Measurements from ENCODE around the gene THBS3. TPM values are rescaled to one million over a fixed set of nuclear protein-coding genes. Genes with fewer than 3 reads are reported as not detected.

THBS3 gene
- total and polyA plus RNA-seq, 2 of the 13 experiments (the other 11 are each of a cell fraction or from before 2014, with no cell fraction given): 0.86 to 3.6 TPM

DNA sequence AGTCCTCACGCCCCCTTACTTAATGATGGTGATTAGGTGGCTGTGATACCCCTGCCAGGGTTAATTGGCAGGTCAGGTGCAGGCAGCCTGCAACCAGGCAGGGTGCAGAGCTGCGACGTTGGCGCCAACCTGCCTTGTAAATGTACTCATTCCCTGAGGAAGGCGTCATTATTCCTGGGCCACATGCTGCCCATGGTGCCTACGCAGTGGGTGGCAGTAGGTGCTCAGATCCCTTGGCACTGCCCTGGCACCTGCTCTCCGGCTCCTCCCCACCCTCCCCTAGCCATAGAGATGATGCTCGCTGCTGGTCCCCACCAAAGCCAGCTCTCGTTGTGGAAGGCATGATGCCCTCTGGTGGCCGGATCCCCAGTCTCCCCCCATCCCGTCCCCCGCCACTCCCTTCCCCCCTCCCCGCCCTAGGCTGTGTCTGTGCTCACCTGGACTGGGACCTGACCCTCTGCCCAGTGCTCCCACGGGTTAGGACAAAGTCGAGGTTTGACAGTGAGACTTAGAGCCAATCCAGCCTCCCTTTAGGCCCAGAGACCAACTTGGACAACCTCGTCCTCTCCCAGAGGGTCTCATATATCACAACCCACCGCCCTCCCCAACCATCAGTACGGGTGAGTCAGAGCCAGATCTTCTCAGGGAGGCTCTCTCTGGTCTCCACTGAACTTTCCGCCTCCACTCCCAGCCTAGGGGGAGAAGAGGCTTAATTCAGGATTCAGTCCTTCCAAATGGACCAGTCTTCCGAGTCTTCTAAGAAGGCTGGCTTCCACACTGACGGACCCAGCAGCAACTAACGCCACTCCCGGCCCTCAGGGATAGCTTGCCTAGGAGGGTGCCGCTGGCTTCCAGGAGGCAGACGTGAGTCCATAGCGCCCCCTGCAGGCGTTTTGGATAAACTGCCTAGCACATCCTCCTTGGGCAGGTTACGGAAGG is 40.3 kb downstream of the THBS3 start (continued):
- no peak for TF ChIP-seq ZNF275 (CRISPR knock-in tag; IDR thresholded peaks at IDR 0.05; ENCODE audit: borderline replicate concordance)
- TF ChIP-seq ZSCAN9 (CRISPR knock-in tag; IDR thresholded peaks at IDR 0.05; ENCODE audit: borderline replicate concordance): 0 out of 2 replicates have a peak, but pooled peaks have one; percentile 31
- no peak for TF ChIP-seq ZNF841 (CRISPR knock-in tag; IDR thresholded peaks at IDR 0.05; ENCODE audit: borderline replicate concordance)
- no peak for TF ChIP-seq CEBPG (CRISPR knock-in tag; IDR thresholded peaks at IDR 0.05)
- no peak for TF ChIP-seq PLRG1 (conservative IDR thresholded peaks at IDR 0.05)
- no peak for TF ChIP-seq JUN (CRISPR knock-in tag; IDR thresholded peaks at IDR 0.05)
- TF ChIP-seq, protein P1, sequence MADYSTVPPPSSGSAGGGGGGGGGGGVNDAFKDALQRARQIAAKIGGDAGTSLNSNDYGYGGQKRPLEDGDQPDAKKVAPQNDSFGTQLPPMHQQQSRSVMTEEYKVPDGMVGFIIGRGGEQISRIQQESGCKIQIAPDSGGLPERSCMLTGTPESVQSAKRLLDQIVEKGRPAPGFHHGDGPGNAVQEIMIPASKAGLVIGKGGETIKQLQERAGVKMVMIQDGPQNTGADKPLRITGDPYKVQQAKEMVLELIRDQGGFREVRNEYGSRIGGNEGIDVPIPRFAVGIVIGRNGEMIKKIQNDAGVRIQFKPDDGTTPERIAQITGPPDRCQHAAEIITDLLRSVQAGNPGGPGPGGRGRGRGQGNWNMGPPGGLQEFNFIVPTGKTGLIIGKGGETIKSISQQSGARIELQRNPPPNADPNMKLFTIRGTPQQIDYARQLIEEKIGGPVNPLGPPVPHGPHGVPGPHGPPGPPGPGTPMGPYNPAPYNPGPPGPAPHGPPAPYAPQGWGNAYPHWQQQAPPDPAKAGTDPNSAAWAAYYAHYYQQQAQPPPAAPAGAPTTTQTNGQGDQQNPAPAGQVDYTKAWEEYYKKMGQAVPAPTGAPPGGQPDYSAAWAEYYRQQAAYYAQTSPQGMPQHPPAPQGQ (CRISPR knock-in tag; IDR thresholded peaks at IDR 0.05; ENCODE audit: borderline replicate concordance): no peak
- TF ChIP-seq, protein P2, sequence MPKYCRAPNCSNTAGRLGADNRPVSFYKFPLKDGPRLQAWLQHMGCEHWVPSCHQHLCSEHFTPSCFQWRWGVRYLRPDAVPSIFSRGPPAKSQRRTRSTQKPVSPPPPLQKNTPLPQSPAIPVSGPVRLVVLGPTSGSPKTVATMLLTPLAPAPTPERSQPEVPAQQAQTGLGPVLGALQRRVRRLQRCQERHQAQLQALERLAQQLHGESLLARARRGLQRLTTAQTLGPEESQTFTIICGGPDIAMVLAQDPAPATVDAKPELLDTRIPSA (CRISPR knock-in tag; IDR thresholded peaks at IDR 0.05; ENCODE audit: borderline replicate concordance): no peak
- no peak for TF ChIP-seq ZNF598 (CRISPR knock-in tag; IDR thresholded peaks at IDR 0.05; ENCODE audit: borderline replicate concordance)
- no peak for TF ChIP-seq ZNF326 (CRISPR knock-in tag; IDR thresholded peaks at IDR 0.05; ENCODE audit: borderline replicate concordance)
- no peak for TF ChIP-seq IKZF4 (CRISPR knock-in tag; IDR thresholded peaks at IDR 0.05; ENCODE audit: borderline replicate concordance, low read depth, not compliant biosample characterization)
- 0 out of 2 replicates have a peak, but pooled peaks have one; percentile 31 for TF ChIP-seq IRF2 (CRISPR knock-in tag; IDR thresholded peaks at IDR 0.05)
- TF ChIP-seq PTBP1 (IDR thresholded peaks at IDR 0.05; ENCODE audit: low read depth, low read length, poor library complexity, severe bottlenecking): no peak
- TF ChIP-seq SAP130 (CRISPR knock-in tag; IDR thresholded peaks at IDR 0.05; ENCODE audit: low read depth): peak; percentile 65
- TF ChIP-seq ZNF468 (CRISPR knock-in tag; IDR thresholded peaks at IDR 0.05): no peak
- no peak for TF ChIP-seq ZNF44 (CRISPR knock-in tag; IDR thresholded peaks at IDR 0.05)
- no peak for TF ChIP-seq ATF2 (CRISPR knock-in tag; IDR thresholded peaks at IDR 0.05)
- no peak for TF ChIP-seq PHB2 (IDR thresholded peaks at IDR 0.05; ENCODE audit: partially characterized antibody)
- TF ChIP-seq ZNF703 (CRISPR knock-in tag; IDR thresholded peaks at IDR 0.05; ENCODE audit: borderline replicate concordance): no peak
- TF ChIP-seq ZNF570 (CRISPR knock-in tag; IDR thresholded peaks at IDR 0.05; ENCODE audit: borderline replicate concordance): no peak
- no peak for TF ChIP-seq ZNF33B (CRISPR knock-in tag; IDR thresholded peaks at IDR 0.05)
- no peak for TF ChIP-seq ZKSCAN8 (CRISPR knock-in tag; IDR thresholded peaks at IDR 0.05; ENCODE audit: borderline replicate concordance)
- no peak for TF ChIP-seq HMGA1 (CRISPR knock-in tag; conservative IDR thresholded peaks at IDR 0.05)
- no peak for TF ChIP-seq BHLHE40 (IDR thresholded peaks at IDR 0.05; ENCODE audit: low read length)
- peak; percentile 44; the same call in 1 of the 2 replicates for TF ChIP-seq ZNF776 (CRISPR knock-in tag; IDR thresholded peaks at IDR 0.05)
- TF ChIP-seq ZBTB8A (CRISPR knock-in tag; IDR thresholded peaks at IDR 0.05; ENCODE audit: borderline replicate concordance, low read depth): no peak
